ENCODE results near the gene SCN5A. TPM values are rescaled to one million over a fixed set of nuclear protein-coding genes. Genes with fewer than 3 reads are reported as not detected.

SCN5A gene
- total RNA-seq, 4 donors from 2014 or later = 0.39 to 0.42 TPM; not detected in 2

DNA sequence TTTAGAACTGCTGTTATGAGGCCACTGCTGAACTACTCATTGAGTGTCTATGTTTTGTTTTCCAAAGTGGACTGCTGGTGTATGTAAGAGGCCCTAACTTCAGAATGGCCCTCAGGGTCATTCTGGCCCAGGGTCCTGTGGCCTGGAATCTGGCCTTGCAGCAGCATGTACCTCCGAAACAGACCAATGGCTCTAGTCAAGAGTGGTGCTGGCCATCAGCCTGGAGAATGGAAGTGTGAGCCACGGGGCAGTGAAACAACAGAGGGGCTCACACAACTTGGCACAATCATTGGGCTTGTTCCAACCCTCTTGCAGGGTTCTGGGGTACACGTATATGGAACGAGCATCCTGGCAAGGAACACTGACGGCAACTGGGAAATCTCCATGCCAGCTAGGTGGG, 40.5 kb downstream of the SCN5A start:
- no peak for TF ChIP-seq POLR2A (IDR thresholded peaks at IDR 0.05)
- TF ChIP-seq, protein P1, sequence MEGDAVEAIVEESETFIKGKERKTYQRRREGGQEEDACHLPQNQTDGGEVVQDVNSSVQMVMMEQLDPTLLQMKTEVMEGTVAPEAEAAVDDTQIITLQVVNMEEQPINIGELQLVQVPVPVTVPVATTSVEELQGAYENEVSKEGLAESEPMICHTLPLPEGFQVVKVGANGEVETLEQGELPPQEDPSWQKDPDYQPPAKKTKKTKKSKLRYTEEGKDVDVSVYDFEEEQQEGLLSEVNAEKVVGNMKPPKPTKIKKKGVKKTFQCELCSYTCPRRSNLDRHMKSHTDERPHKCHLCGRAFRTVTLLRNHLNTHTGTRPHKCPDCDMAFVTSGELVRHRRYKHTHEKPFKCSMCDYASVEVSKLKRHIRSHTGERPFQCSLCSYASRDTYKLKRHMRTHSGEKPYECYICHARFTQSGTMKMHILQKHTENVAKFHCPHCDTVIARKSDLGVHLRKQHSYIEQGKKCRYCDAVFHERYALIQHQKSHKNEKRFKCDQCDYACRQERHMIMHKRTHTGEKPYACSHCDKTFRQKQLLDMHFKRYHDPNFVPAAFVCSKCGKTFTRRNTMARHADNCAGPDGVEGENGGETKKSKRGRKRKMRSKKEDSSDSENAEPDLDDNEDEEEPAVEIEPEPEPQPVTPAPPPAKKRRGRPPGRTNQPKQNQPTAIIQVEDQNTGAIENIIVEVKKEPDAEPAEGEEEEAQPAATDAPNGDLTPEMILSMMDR (IDR thresholded peaks at IDR 0.05) = no peak
- no peak for DNase-seq (ENCODE audit: low spot score in 2 of 2)
- WGBS, 2 donors = 90 to 91% methylated on average over 5 of the region's 5 CpGs

DNA sequence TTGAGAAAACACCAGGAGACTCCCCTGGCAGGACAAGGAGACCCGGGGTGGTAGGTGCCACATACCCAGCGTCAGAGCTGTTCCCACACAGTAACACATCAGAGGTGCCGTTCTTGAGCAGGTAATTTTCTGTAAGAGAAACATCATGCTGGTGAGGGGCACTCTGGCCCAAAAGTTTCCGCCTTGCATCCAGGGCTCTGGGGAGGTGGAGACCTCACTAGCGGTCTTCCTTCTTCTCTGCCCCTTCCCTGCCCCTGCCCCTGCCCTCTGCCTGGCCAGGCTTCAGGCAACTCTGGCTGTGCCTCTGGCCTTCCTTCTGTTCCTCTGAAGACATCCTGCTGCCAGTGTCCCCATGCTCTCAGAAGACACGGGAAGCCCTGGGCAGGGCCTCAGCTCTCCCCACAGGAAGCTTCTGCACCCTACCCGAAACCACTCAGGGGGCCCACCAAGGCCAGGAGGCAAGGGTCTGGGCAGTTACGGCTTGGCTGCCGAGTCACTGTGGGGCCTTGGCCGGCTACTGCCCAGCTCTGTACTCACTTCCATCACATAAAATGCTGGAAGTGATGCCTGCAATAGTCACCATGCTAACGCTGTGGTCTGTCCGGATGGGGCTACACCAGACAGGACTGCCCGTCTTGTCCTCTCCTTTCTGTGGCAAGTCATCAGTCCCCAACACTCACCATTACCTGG, 41.3 kb downstream of the SCN5A start:
- no peak for DNase-seq (ENCODE audit: low spot score in 2 of 2)
- no peak overlapping the region for H3K4me3 ChIP-seq (ENCODE audit: low read depth, poor library complexity, severe bottlenecking)
- TF ChIP-seq, protein P1 (IDR thresholded peaks at IDR 0.05) = no peak
- intact Hi-C loops (cut with DNase I; ENCODE audit: low total_unique reads) = no loop called here
- 84 to 85% methylated on average over 11 to 12 of the region's 13 CpGs for WGBS, 2 donors

More for the DNA sequence above, 40.5 kb downstream of the SCN5A start:
- H3K4me3 ChIP-seq (ENCODE audit: low read depth, poor library complexity, severe bottlenecking) = no peak overlapping the region
- intact Hi-C loops (cut with DNase I; ENCODE audit: low total_unique reads) = no loop called here

DNA sequence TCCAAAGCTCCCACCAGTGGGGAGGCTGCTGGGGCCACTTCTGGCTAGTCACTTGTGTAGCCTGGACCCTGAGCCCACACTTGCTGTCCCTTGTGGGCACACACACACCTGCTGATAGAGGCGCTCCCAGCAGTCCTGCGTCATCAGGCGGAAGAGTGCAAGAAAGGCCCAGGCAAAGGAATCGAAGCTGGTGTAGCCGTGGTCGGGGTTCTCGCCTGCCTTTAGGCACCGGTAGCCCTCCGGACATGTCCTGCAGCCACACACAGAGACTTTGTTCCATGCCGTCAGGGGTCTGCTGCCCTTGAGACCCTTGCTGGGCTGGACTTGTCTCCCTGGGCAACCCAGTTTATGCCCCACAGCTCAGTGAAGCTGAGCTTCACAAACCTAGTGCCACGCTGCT, 42.9 kb downstream of the SCN5A start:
- TF ChIP-seq, protein P1 (IDR thresholded peaks at IDR 0.05) = no peak
- TF ChIP-seq POLR2A (IDR thresholded peaks at IDR 0.05) = no peak
- no peak for DNase-seq (ENCODE audit: low spot score in 2 of 2)
- no peak overlapping the region for H3K4me3 ChIP-seq (ENCODE audit: low read depth, poor library complexity, severe bottlenecking)
- intact Hi-C loops (cut with DNase I; ENCODE audit: low total_unique reads) = no loop called here
- 90 to 92% methylated on average over 10 to 11 of the region's 11 CpGs for WGBS, 2 donors

DNA sequence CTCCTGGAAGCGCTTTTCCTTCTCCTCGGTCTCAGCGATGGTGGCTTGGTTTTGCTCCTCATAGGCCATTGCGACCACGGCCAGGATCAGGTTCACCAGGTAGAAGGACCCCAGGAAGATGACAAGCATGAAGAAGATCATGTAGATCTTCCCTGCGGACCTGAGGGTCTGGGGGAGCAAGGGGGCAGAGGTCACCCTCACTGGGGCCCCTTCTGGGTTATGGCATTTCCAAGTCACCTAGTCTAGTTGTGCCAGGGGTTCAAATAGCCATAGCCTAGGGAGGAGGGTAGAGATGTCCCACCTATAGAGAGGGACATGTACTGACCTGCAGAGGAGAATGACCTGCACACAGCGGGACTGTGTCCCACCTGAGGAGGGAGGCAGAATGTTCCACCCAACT, 43.5 kb downstream of the SCN5A start:
- no peak for TF ChIP-seq POLR2A (IDR thresholded peaks at IDR 0.05)
- TF ChIP-seq, protein P1 (IDR thresholded peaks at IDR 0.05) = no peak
- no peak for DNase-seq (ENCODE audit: low spot score in 2 of 2)
- WGBS, 2 donors = 96 to 98% methylated on average over 7 of the region's 7 CpGs
- intact Hi-C loops (cut with DNase I; ENCODE audit: low total_unique reads) = no loop called here
- H3K4me3 ChIP-seq (ENCODE audit: low read depth, poor library complexity, severe bottlenecking) = no peak overlapping the region

DNA sequence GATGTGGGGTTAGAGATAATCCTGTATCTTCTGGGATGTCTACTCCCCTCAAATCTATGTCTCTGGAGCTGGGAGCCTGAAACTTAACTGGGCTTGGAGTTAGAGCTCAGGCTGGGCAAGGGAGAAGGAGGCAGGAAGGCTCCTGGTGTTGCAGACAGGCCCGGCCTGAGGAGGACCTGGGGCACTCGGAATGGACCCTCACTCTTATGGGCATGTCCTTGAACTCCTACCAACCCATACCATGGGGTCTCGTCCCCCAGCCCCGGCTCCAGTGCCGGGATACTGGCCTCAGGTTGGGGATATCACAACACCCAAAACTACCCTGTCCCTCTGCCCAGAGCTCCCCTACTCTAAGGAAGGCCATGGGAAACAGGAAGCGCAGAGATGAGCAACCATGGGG, 45.2 kb downstream of the SCN5A start:
- 90 to 97% methylated on average over 6 of the region's 6 CpGs for WGBS, 2 donors
- TF ChIP-seq POLR2A (IDR thresholded peaks at IDR 0.05) = no peak
- TF ChIP-seq, protein P1 (IDR thresholded peaks at IDR 0.05) = no peak
- no peak overlapping the region for H3K4me3 ChIP-seq (ENCODE audit: low read depth, poor library complexity, severe bottlenecking)
- no peak for DNase-seq (ENCODE audit: low spot score in 2 of 2)
- intact Hi-C loops (cut with DNase I; ENCODE audit: low total_unique reads) = no loop called here

DNA sequence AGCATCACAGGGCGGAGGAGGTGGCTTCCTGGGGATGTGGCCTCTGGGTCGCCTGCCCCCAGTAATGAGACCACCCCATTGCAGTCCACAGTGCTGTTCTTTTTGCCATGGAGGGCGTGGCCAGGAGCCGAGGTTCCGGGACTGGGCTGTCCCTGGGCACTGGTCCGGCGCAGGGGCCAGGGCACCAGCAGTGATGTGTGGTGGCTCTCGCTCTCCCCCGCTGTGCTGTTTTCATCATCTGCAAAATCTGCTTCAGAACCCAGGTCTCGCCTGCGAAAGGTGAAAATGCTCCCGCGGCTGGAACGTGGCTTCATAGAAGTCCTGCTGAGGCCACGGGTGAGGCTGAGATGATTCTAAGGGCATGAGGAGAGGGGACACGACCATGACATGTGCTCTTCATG, 45.8 kb downstream of the SCN5A start:
- 91 to 92% methylated on average over 8 to 9 of the region's 16 CpGs for WGBS, 2 donors
- no peak for TF ChIP-seq POLR2A (IDR thresholded peaks at IDR 0.05)
- no peak for DNase-seq (ENCODE audit: low spot score in 2 of 2)
- intact Hi-C loops (cut with DNase I; ENCODE audit: low total_unique reads) = no loop called here
- H3K4me3 ChIP-seq (ENCODE audit: low read depth, poor library complexity, severe bottlenecking) = no peak overlapping the region
